GM18867 (cell line): ENCODE data around the gene KIRREL1.
"Not testable (repeated sequence)": the region's sequence is repeated elsewhere in the genome, so short reads cannot be mapped to it uniquely, and the experiment has no call there.

Source experiments
- ATAC-seq: cut with Tn5 transposase; IDR thresholded peaks from one replicate; pipeline ENCODE4 v1.9.1; 2021; ENCODE audit warnings: mild to moderate bottlenecking, moderate library complexity; ENCODE audit not compliant: unreplicated experiment

The KIRREL1 gene

GRCh38 chr1:158126425-158126824 lies 133.0 kb downstream of the KIRREL1 start:
- ATAC-seq = peak; percentile 89

GRCh38 chr1:158128531-158128930 lies 135.1 kb downstream of the KIRREL1 start:
- ATAC-seq = not testable (repeated sequence)

GRCh38 chr1:158131217-158131616 lies 137.8 kb downstream of the KIRREL1 start:
- ATAC-seq = no peak

GRCh38 chr1:158140764-158141192 lies 147.3 kb downstream of the KIRREL1 start:
- no peak for ATAC-seq

GRCh38 chr1:158145173-158145719 lies 151.8 kb downstream of the KIRREL1 start:
- ATAC-seq = no peak

- ATAC-seq = no peak
Observed at GRCh38 chr1:158146165-158146564, 152.7 kb downstream of the KIRREL1 start.

- ATAC-seq = no peak
Observed at GRCh38 chr1:158146739-158147138, 153.3 kb downstream of the KIRREL1 start.

GRCh38 chr1:158147401-158147800 lies 154.0 kb downstream of the KIRREL1 start:
- ATAC-seq = no peak

GRCh38 chr1:158147869-158148268 lies 154.4 kb downstream of the KIRREL1 start:
- ATAC-seq = no peak

- ATAC-seq = no peak
Observed at GRCh38 chr1:158148468-158148867, 155.0 kb downstream of the KIRREL1 start.

GRCh38 chr1:158149175-158149574 lies 155.7 kb downstream of the KIRREL1 start:
- ATAC-seq = no peak
